RCC 7860 (cell line): ENCODE results near the gene SPOPL.
"Not testable (repeated sequence)": the region's sequence is repeated elsewhere in the genome, so short reads cannot be mapped to it uniquely, and the experiment has no call there.

Experiments
- DNase-seq: peaks from one replicate; pipeline ENCODE4 v3.0.0-alpha.2; 2015; ENCODE audit warnings: low spot score
- FAIRE-seq: peaks from 2 replicates; lab custom pipeline; 2012; peaks lifted over from hg19 to GRCh38; lab: Jason Lieb, UNC

SPOPL gene

GRCh38 chr2:138522556-138522955 is 21.0 kb downstream of the SPOPL start:
- FAIRE-seq (no peak), DNase-seq (no peak)

GRCh38 chr2:138523018-138523672 is 21.6 kb downstream of the SPOPL start:
- not testable (repeated sequence) for FAIRE-seq, DNase-seq

GRCh38 chr2:138523673-138524042 is 22.1 kb downstream of the SPOPL start:
- FAIRE-seq, DNase-seq: not testable (repeated sequence)

- not testable (repeated sequence) for DNase-seq, FAIRE-seq
Measured at GRCh38 chr2:138524353-138524752, 22.8 kb downstream of the SPOPL start.

GRCh38 chr2:138531913-138532312 is 30.3 kb downstream of the SPOPL start:
- no peak for FAIRE-seq
- DNase-seq, result no peak

GRCh38 chr2:138534791-138535190 is 33.2 kb downstream of the SPOPL start:
- FAIRE-seq (no peak), DNase-seq (no peak)

- no peak for DNase-seq
- FAIRE-seq, result no peak
Measured at GRCh38 chr2:138536302-138536701, 34.7 kb downstream of the SPOPL start.

GRCh38 chr2:138536740-138537139 is 35.2 kb downstream of the SPOPL start:
- FAIRE-seq, result no peak

GRCh38 chr2:138537170-138537915 is 35.8 kb downstream of the SPOPL start:
- no peak for FAIRE-seq

More at GRCh38 chr2:138536740-138537139, 35.2 kb downstream of the SPOPL start:
- no peak for DNase-seq

GRCh38 chr2:138544206-138544605 is 42.6 kb downstream of the SPOPL start:
- not testable (repeated sequence) for FAIRE-seq, DNase-seq

More at GRCh38 chr2:138537170-138537915, 35.8 kb downstream of the SPOPL start:
- DNase-seq, result no peak

- DNase-seq (no peak), FAIRE-seq (no peak)
Measured at GRCh38 chr2:138548796-138549195, 47.2 kb downstream of the SPOPL start.

GRCh38 chr2:138550172-138550571 is 48.6 kb downstream of the SPOPL start:
- DNase-seq (no peak), FAIRE-seq (no peak)

- DNase-seq (no peak), FAIRE-seq (no peak)
Measured at GRCh38 chr2:138550670-138551287, 49.2 kb downstream of the SPOPL start.

- no peak for DNase-seq
- no peak for FAIRE-seq
Measured at GRCh38 chr2:138554123-138554522, 52.6 kb downstream of the SPOPL start.

- no peak for DNase-seq
- FAIRE-seq, result no peak
Measured at GRCh38 chr2:138559641-138560040, 58.1 kb downstream of the SPOPL start.

- no peak for FAIRE-seq
Measured at GRCh38 chr2:138564586-138565229, 63.1 kb downstream of the SPOPL start.

GRCh38 chr2:138565230-138565598 is 63.6 kb downstream of the SPOPL start:
- DNase-seq (no peak), FAIRE-seq (no peak)

More at GRCh38 chr2:138564586-138565229, 63.1 kb downstream of the SPOPL start:
- no peak for DNase-seq

- FAIRE-seq (peak; percentile 28), DNase-seq (no peak)
Measured at GRCh38 chr2:138572318-138572717, 70.7 kb downstream of the SPOPL start.

GRCh38 chr2:138577066-138577465 is 75.5 kb downstream of the SPOPL start:
- no peak for FAIRE-seq
- DNase-seq, result no peak

GRCh38 chr2:138579556-138579955 is 78.0 kb downstream of the SPOPL start:
- DNase-seq (no peak), FAIRE-seq (no peak)

GRCh38 chr2:138581909-138582308 is 80.3 kb downstream of the SPOPL start:
- DNase-seq (no peak), FAIRE-seq (no peak)
